Bronchial epithelial cell (primary cell): ENCODE results near the gene CACNA2D1. TPM values are rescaled to one million over a fixed set of nuclear protein-coding genes. Genes with fewer than 3 reads are reported as not detected.
A peak's percentile ranks its signal among the peaks of the same experiment; 100 is the strongest.

Experiments
- DNase-seq: peaks from one replicate; pipeline ENCODE4 v3.0.0-alpha.2; 2010; ENCODE audit warnings: low read depth
- FAIRE-seq: peaks from 2 replicates; lab custom pipeline; 2011; peaks lifted over from hg19 to GRCh38; lab: Jason Lieb, UNC
- H3K27me3 ChIP-seq: 2 replicates; pipeline ENCODE4 v1.5.1; 2011; ENCODE audit warnings: low read length; ENCODE audit not compliant: control insufficient read depth, insufficient read depth
- H3K36me3 ChIP-seq: 2 replicates; pipeline ENCODE4 v1.5.1; 2011; ENCODE audit warnings: low read length; ENCODE audit not compliant: control insufficient read depth, insufficient read depth
- H3K4me3 ChIP-seq: 2 replicates; pipeline ENCODE4 v1.5.1; 2011; ENCODE audit warnings: mild to moderate bottlenecking, low read depth, low read length, control low read depth
- total RNA-seq: library from RNA; depleted of rRNA; stranded (reverse); fragments of >200 nt; gene quantifications from 2 replicates; pipeline ENCODE4 v1.2.1, GENCODE V29; 2014
- TF ChIP-seq, protein P1 (sequence below): IDR thresholded peaks from 2 replicates; pipeline ENCODE4 v1.5.1; 2011; ENCODE audit warnings: mild to moderate bottlenecking, moderate library complexity, low read length, control low read depth, inconsistent platforms; ENCODE audit not compliant: insufficient read depth, severe bottlenecking

CACNA2D1 gene
- total RNA-seq, 1 donor from 2014 or later: 1.1 TPM

DNA sequence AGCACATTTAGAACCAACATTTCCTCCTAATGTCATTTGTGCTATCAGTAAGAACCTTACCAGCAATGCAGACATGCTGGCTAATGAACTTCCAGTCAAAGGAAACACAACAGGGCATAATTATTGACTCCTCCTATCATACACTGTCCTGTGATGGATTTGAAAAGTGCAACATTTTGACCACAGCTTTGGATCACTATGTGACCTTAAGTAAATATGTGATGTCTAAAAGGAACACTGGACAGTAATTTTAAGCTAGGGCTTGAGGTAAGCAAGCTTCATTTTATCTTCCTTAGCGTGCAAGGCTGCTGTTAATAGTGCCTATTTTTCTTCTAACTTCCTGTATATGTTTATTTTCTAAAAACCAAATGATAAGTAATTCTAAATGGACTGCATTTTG, 433.2 kb downstream of the CACNA2D1 start:
- Histone ChIP-seq H3K4me3 (no peak overlapping the region), H3K36me3 (no peaks in the 10 kb centered on the region), H3K27me3 (no peaks in the 10 kb centered on the region)
- FAIRE-seq: no peak
- no peak for DNase-seq
- TF ChIP-seq, protein P1, sequence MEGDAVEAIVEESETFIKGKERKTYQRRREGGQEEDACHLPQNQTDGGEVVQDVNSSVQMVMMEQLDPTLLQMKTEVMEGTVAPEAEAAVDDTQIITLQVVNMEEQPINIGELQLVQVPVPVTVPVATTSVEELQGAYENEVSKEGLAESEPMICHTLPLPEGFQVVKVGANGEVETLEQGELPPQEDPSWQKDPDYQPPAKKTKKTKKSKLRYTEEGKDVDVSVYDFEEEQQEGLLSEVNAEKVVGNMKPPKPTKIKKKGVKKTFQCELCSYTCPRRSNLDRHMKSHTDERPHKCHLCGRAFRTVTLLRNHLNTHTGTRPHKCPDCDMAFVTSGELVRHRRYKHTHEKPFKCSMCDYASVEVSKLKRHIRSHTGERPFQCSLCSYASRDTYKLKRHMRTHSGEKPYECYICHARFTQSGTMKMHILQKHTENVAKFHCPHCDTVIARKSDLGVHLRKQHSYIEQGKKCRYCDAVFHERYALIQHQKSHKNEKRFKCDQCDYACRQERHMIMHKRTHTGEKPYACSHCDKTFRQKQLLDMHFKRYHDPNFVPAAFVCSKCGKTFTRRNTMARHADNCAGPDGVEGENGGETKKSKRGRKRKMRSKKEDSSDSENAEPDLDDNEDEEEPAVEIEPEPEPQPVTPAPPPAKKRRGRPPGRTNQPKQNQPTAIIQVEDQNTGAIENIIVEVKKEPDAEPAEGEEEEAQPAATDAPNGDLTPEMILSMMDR: no peak

GRCh38 chr7:82007315-82007714, 436.3 kb downstream of the CACNA2D1 start:
- Histone ChIP-seq H3K27me3 (no peaks in the 10 kb centered on the region), H3K36me3 (no peaks in the 10 kb centered on the region), H3K4me3 (no peak overlapping the region)
- TF ChIP-seq, protein P1: no peak
- FAIRE-seq (no peak), DNase-seq (no peak)

- TF ChIP-seq, protein P1: no peak
- FAIRE-seq (no peak), DNase-seq (no peak)
- no peaks in the 10 kb centered on the region for H3K36me3 ChIP-seq
- H3K4me3 ChIP-seq: no peak overlapping the region
- H3K27me3 ChIP-seq: no peaks in the 10 kb centered on the region
These were observed 438.5 kb downstream of the CACNA2D1 start for GRCh38 chr7:82005056-82005455.

DNA sequence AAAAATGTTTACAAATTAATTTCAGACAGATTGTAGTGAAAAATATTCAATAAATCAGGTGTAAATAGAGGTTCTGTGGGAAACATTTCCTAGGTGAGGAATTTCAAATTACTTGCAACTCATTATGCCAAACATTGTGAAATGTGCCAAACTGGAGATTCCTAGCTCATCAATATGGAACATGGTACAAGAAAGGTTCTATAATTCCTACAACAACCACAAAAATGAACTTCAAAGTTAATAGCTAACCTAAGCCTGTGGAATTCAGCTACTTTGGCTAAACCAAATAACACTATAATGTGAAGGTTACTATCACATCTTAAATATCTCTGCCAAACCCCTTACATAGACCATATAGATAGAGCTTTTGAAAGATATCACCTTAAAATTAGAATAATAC, 450.4 kb downstream of the CACNA2D1 start:
- TF ChIP-seq, protein P1: no peak
- H3K4me3 ChIP-seq: no peak overlapping the region
- DNase-seq (no peak), FAIRE-seq (no peak)
- H3K27me3 ChIP-seq: no peaks in the 10 kb centered on the region
- H3K36me3 ChIP-seq: no peaks in the 10 kb centered on the region

DNA sequence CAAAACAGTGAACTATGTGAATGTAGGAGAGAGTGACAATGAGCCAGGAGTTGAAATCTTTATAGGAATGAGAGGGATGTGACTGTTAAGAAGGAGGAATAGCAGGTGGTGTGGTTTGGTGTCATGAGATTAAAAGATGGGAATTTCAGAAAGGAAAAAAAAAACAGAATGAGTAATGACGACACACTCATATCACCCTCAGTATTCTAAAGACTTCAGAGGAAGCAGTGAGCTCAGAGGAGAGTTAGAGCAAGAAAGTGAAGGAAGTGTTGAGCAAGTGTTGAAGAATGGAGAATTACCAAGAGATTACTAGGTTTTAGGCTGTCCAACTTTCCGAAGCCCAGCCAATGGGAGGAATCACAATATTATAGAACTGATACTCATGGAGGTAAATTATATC, 453.2 kb downstream of the CACNA2D1 start:
- Histone ChIP-seq H3K36me3 (no peaks in the 10 kb centered on the region), H3K4me3 (no peak overlapping the region), H3K27me3 (no peaks in the 10 kb centered on the region)
- TF ChIP-seq, protein P1: no peak
- FAIRE-seq: no peak
- DNase-seq: peak; percentile 72
